Measurements from ENCODE around the gene CWF19L1.

GRCh38 chr10:100222529-100222928 lies 44.9 kb downstream of the CWF19L1 start:
- TF ChIP-seq POLR2A (IDR thresholded peaks at IDR 0.05) (no peak), POLR2AphosphoS5 (IDR thresholded peaks at IDR 0.05) (no peak), CTCF (IDR thresholded peaks at IDR 0.05) (no peak)

All from prostate gland (tissue), 2 donors.